Tibial nerve (tissue), 4 donors: Measurements from ENCODE around the gene TSPAN16. TPM values are rescaled to one million over a fixed set of nuclear protein-coding genes. Genes with fewer than 3 reads are reported as not detected.

Experiments
- DNase-seq, 2 donors: peaks; one replicate each; pipeline ENCODE4 v3.0.0-alpha.2; 2019; ENCODE audit warnings: low spot score in 2 of 2
- H3K27ac ChIP-seq, 4 donors: fragments of 200-600 bp; sonication (generic) in 3 of 4; one replicate each; pipeline ENCODE4 v1.5.1; 2017 to 2019; ENCODE audit warnings: mild to moderate bottlenecking in 1 of 4
- H3K27me3 ChIP-seq, 2 donors: fragments of 200-600 bp; sonication (generic) in 1 of 2; one replicate each; pipeline versions ENCODE4 v1.5.1 to v1.6.0; 2017 to 2019
- H3K36me3 ChIP-seq, 3 donors: fragments of 200-600 bp; sonication (generic); one replicate each; pipeline ENCODE4 v1.5.1; 2018 to 2019
- H3K4me1 ChIP-seq, 4 donors: fragments of 200-600 bp; sonication (generic) in 3 of 4; one replicate each; pipeline ENCODE4 v1.5.1; 2017 to 2019
- H3K4me3 ChIP-seq, 4 donors: fragments of 200-600 bp; sonication (generic) in 3 of 4; one replicate each; pipeline ENCODE4 v1.5.1; 2017 to 2019; ENCODE audit warnings: mild to moderate bottlenecking in 1 of 4, moderate library complexity in 1 of 4
- H3K9me3 ChIP-seq, 4 donors: fragments of 200-600 bp; sonication (generic) in 3 of 4; one replicate each; pipeline ENCODE4 v1.5.1; 2017 to 2019
- EP300 ChIP-seq, 2 donors: sonication (generic); formaldehyde crosslinking; IDR thresholded peaks; one replicate each; pipeline ENCODE4 v1.6.1; 2017; ENCODE audit warnings: antibody characterized with exemption in 2 of 2, mild to moderate bottlenecking in 1 of 2
- POLR2A ChIP-seq, 2 donors: fragments of 450-650 bp; IDR thresholded peaks; one replicate each; pipeline ENCODE4 v1.6.1; 2017; ENCODE audit warnings: antibody characterized with exemption in 2 of 2, mild to moderate bottlenecking in 2 of 2, moderate library complexity in 2 of 2
- WGBS, 2 donors: methylation state at CpG; one replicate each; pipeline ENCODE4 v1.1.5; 2018; 5-methylcytosine and 5-hydroxymethylcytosine counted together
- total RNA-seq, 4 donors: library from RNA; depleted of rRNA; stranded (reverse); fragments of >200 nt; gene quantifications; one replicate each; pipeline ENCODE4 v1.1.0, GENCODE V29; 2016
- TF ChIP-seq, protein P1 (sequence below), 5 experiments: fragments of 200-600 bp in 3 of 5; fragments of 450-650 bp in 2 of 5; sonication (generic) in 3 of 5; IDR thresholded peaks; one replicate each; pipeline ENCODE4 v1.5.1; 2016 to 2019; ENCODE audit warnings: antibody characterized with exemption in 5 of 5, mild to moderate bottlenecking in 3 of 5, moderate library complexity in 2 of 5

The TSPAN16 gene
- total RNA-seq, 4 donors from 2014 or later = not detected

DNA sequence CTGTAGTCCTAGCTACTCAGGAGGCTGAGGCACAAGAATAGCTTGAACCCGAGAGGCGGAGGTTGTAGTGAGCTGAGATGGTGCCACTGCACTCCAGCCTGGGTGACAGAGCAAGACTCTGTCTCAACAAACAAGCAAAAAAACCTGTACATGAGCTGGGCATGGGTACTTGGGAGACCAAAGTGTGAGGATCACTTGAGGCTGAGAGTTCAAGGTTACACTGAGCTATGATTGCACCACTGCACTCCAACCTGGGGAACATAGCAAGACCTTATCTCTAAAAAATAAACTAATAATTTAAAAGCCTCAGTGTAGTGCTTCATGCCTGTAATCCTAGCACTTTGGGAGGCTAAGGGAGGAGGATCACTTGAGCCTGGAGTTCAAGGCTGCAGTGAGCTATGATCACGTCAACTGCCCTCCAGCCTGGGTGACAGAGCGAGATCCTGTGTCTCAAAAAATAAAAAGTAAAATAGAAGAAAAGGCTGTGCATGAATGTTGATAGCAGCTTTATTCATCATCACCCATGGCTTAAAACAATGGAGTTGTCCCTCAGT lies 21.4 kb upstream of the TSPAN16 start:
- Histone ChIP-seq H3K27ac (no peak overlapping the region), H3K27me3 (no peaks in the 10 kb centered on the region), H3K4me1 (peaks cover 0 to 15% (median 0%) of the 10 kb centered on the region in 4 donors), H3K9me3 (no peaks in the 10 kb centered on the region), H3K36me3 (no peaks in the 10 kb centered on the region), H3K4me3 (no peak overlapping the region)
- 62 to 75% methylated on average over 4 of the region's 4 CpGs for WGBS, 2 donors
- no peak for TF ChIP-seq EP300 (IDR thresholded peaks at IDR 0.05)
- no peak for DNase-seq

DNA sequence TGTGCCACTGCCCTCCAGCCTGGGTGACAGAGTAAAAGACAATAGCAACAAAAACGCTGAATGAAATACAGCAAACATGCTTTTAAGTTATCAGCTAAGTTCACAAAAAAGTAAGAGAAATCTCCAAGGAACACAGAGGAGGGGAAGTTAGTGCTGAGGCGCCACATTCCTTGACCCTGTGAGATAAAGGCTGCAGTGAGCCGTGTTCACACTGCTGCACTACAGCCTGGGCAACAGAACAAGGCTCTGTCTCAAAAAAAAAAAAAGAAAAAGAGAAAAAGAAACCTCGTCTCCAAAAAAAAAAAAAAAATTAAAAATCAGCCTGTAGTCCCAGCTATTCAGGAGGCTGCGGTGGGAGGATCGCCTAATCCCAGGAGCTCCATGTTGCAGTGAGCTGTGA lies 17.3 kb upstream of the TSPAN16 start:
- Histone ChIP-seq H3K4me1 (peaks cover 0 to 19% (median 0%) of the 10 kb centered on the region in 4 donors), H3K4me3 (no peak overlapping the region), H3K36me3 (no peaks in the 10 kb centered on the region), H3K27ac (no peak overlapping the region), H3K27me3 (no peaks in the 10 kb centered on the region), H3K9me3 (no peaks in the 10 kb centered on the region)
- TF ChIP-seq POLR2A (IDR thresholded peaks at IDR 0.05) (no peak), EP300 (IDR thresholded peaks at IDR 0.05) (no peak)
- TF ChIP-seq, protein P1, sequence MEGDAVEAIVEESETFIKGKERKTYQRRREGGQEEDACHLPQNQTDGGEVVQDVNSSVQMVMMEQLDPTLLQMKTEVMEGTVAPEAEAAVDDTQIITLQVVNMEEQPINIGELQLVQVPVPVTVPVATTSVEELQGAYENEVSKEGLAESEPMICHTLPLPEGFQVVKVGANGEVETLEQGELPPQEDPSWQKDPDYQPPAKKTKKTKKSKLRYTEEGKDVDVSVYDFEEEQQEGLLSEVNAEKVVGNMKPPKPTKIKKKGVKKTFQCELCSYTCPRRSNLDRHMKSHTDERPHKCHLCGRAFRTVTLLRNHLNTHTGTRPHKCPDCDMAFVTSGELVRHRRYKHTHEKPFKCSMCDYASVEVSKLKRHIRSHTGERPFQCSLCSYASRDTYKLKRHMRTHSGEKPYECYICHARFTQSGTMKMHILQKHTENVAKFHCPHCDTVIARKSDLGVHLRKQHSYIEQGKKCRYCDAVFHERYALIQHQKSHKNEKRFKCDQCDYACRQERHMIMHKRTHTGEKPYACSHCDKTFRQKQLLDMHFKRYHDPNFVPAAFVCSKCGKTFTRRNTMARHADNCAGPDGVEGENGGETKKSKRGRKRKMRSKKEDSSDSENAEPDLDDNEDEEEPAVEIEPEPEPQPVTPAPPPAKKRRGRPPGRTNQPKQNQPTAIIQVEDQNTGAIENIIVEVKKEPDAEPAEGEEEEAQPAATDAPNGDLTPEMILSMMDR (IDR thresholded peaks at IDR 0.05) = no peak
- DNase-seq = no peak
- WGBS, 2 donors = 12 to 16% methylated on average over 6 of the region's 6 CpGs

DNA sequence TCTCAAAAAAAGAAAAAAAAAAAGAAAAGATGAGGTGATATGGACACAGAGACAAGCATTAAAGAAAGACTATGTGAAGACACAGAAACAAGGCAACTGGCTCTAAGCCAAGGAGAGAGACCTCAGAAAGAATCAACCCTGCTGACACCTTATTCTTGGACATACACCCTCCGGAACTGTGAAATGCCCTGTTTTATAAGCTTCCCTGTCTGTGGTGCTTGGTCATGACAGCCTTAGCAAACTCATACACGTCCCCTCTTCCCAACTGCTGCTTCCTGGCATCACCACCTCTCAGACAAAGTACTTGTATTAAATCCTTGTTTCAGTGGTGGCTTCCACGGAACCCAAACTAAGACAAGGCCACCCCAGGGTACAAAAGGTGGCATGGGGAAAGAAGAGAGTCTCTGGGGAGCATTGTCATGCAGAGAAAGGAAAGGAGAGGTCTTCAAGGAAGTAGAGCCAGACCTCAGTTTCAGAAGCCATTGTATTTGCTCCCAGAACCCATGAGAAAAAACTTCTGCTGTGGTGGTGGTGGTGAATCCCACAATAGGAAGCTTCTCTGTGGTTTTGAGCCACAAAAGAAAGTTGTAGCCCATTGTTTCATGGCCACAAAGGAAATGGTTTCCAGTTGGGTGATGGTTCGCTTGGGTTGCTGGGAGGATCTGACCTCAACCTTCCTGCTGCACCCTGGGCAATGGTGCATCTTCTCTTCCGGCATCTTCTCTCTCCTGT lies 16.3 kb upstream of the TSPAN16 start:
- Histone ChIP-seq H3K4me3 (no peak overlapping the region), H3K36me3 (no peaks in the 10 kb centered on the region), H3K4me1 (peaks cover 0 to 21% (median 0%) of the 10 kb centered on the region in 4 donors), H3K27ac (no peak overlapping the region), H3K27me3 (no peaks in the 10 kb centered on the region), H3K9me3 (no peaks in the 10 kb centered on the region)
- TF ChIP-seq EP300 (IDR thresholded peaks at IDR 0.05) (no peak), POLR2A (IDR thresholded peaks at IDR 0.05) (no peak)
- TF ChIP-seq, protein P1 (IDR thresholded peaks at IDR 0.05) = no peak
- DNase-seq = no peak
- WGBS, 2 donors = 76 to 80% methylated on average over 5 of the region's 5 CpGs

DNA sequence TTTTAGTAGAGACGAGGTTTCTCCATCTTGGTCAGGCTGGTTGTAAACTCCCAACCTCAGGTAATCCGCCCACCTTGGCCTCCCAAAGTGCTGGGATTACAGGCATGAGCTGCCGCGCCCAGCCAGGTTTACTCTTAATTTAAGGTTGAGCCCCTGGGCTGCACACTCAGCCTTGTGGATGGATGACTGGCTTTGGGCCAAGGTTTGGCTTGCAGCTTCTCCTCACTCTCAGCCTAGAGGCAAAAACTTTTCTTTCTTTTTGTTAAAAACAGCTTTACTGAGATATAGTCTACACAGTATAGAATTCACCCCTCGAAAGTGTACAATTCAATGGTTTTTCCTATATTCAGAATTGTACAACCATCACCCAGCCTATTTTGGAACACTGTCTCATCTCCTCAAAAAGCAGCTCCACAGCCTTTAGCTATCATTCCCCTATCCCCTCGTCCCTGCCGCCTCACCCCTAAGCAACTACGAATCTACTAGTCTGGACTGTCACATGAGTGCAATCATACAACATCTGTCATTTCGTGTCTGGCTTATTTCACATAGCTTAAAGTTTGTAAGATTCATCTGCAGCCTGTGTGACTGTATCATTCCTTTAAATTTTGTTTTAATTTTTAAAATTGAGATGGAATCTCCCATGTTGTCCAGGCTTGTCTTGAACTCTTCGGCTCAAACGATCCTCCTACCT lies 14.5 kb upstream of the TSPAN16 start:
- no peak overlapping the region for H3K27ac ChIP-seq
- no peak overlapping the region for H3K4me3 ChIP-seq
- H3K9me3 ChIP-seq = no peaks in the 10 kb centered on the region
- DNase-seq = no peak
- no peaks in the 10 kb centered on the region for H3K27me3 ChIP-seq
- WGBS, 2 donors = 68 to 76% methylated on average over 11 of the region's 11 CpGs
- H3K4me1 ChIP-seq = peaks cover 0 to 25% (median 2%) of the 10 kb centered on the region in 4 donors
- TF ChIP-seq EP300 (IDR thresholded peaks at IDR 0.05) (no peak), POLR2A (IDR thresholded peaks at IDR 0.05) (no peak)
- TF ChIP-seq, protein P1 (IDR thresholded peaks at IDR 0.05) = no peak
- H3K36me3 ChIP-seq = no peaks in the 10 kb centered on the region

DNA sequence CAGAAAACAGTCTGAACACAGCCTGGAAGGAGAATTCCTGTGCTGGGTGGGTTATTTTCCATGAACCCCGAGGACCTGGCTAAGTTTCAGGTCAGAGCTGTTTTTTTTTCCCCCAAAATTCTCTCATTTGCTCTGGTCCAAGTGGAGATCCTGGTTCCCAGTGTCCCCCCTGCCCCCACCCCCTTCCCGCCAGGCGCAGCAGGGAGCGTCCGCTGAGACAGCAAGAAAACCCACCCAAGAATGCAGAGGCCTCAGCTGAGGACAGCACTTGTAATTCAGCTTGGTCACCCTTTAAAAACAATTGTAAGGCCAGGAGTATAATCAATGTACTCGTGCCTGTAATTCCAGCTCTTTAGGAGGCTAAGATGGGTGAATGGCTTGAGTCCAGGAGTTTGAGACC lies 11.4 kb upstream of the TSPAN16 start:
- Histone ChIP-seq H3K4me1 (peaks cover 0 to 27% (median 2%) of the 10 kb centered on the region in 4 donors), H3K4me3 (no peak overlapping the region), H3K36me3 (no peaks in the 10 kb centered on the region), H3K27ac (peak overlapping the region in 3 of 4 donors; percentile 6 to 62 (median 34)), H3K27me3 (no peaks in the 10 kb centered on the region), H3K9me3 (no peaks in the 10 kb centered on the region)
- 30 to 43% methylated on average over 6 of the region's 6 CpGs for WGBS, 2 donors
- DNase-seq = no peak
- TF ChIP-seq, protein P1 (IDR thresholded peaks at IDR 0.05) = no peak
- TF ChIP-seq POLR2A (IDR thresholded peaks at IDR 0.05) (no peak), EP300 (IDR thresholded peaks at IDR 0.05) (no peak)
